Measurements from ENCODE around the gene PEMT.

Gene PEMT

GRCh38 chr17:17605083-17605728, 13.7 kb upstream of the PEMT start:
- DNase-seq (ENCODE audit: low read depth), result no peak

GRCh38 chr17:17603895-17604225, 12.4 kb upstream of the PEMT start:
- no peak for DNase-seq (ENCODE audit: low read depth)

- no peak for DNase-seq (ENCODE audit: low read depth)
These were observed 11.8 kb upstream of the PEMT start for GRCh38 chr17:17603178-17603894.

- DNase-seq (ENCODE audit: low read depth), result no peak
These were observed 8.5 kb upstream of the PEMT start for GRCh38 chr17:17599965-17600364.

- no peak for DNase-seq (ENCODE audit: low read depth)
These were observed 6.5 kb upstream of the PEMT start for GRCh38 chr17:17598003-17598402.

GRCh38 chr17:17595755-17596154, 4.2 kb upstream of the PEMT start:
- no peak for DNase-seq (ENCODE audit: low read depth)

- DNase-seq (ENCODE audit: low read depth), result no peak
These were observed 1.7 kb upstream of the PEMT start for GRCh38 chr17:17593222-17593620.

- no peak for DNase-seq (ENCODE audit: low read depth)
These were observed 589 bp downstream of the PEMT start for GRCh38 chr17:17590883-17591354.

GRCh38 chr17:17590141-17590751, 1.3 kb downstream of the PEMT start:
- no peak for DNase-seq (ENCODE audit: low read depth)

GRCh38 chr17:17587614-17588337, 3.7 kb downstream of the PEMT start:
- no peak for DNase-seq (ENCODE audit: low read depth)

- no peak for DNase-seq (ENCODE audit: low read depth)
These were observed 9.1 kb downstream of the PEMT start for GRCh38 chr17:17582372-17582771.

- DNase-seq (ENCODE audit: low read depth), result no peak
These were observed 10.0 kb downstream of the PEMT start for GRCh38 chr17:17581509-17581908.

GRCh38 chr17:17580662-17581470, 10.6 kb downstream of the PEMT start:
- DNase-seq (ENCODE audit: low read depth), result no peak

- DNase-seq (ENCODE audit: low read depth), result no peak
These were observed 11.8 kb downstream of the PEMT start for GRCh38 chr17:17579691-17580090.

GRCh38 chr17:17577373-17577772, 14.1 kb downstream of the PEMT start:
- DNase-seq (ENCODE audit: low read depth), result no peak

- no peak for DNase-seq (ENCODE audit: low read depth)
These were observed 14.7 kb downstream of the PEMT start for GRCh38 chr17:17576772-17577234.

GRCh38 chr17:17575360-17576251, 15.9 kb downstream of the PEMT start:
- no peak for DNase-seq (ENCODE audit: low read depth)

- DNase-seq (ENCODE audit: low read depth), result no peak
These were observed 17.6 kb downstream of the PEMT start for GRCh38 chr17:17573912-17574311.

- DNase-seq (ENCODE audit: low read depth), result no peak
These were observed 19.3 kb downstream of the PEMT start for GRCh38 chr17:17572010-17572785.

All from activated T-cell treated with anti-CD3 and anti-CD28 coated beads for 24 hours (primary cell).